PC-3 (cell line): ENCODE results near the gene DIAPH1. TPM values are rescaled to one million over a fixed set of nuclear protein-coding genes. Genes with fewer than 3 reads are reported as not detected.
A peak's percentile ranks its signal among the peaks of the same experiment; 100 is the strongest.

ENCODE experiments used
- ATAC-seq: fragments of 200-7000 bp; cut with Tn5 transposase; 2 replicates; pipeline ENCODE4 v1.9.1; 2020; ENCODE audit warnings: mild to moderate bottlenecking, moderate library complexity
- BruUV-seq: library from RNA; stranded (reverse); fragments of 400-500 nt; replicated peaks from 2 replicates; lab custom pipeline; 2021; lab: Mats Ljungman, UMichigan
- CTCF ChIA-PET: fragments of 300-600 bp; sonication (Branson Sonifier 250); formaldehyde crosslinking; loops from one replicate; lab custom pipeline; 2022; ENCODE audit warnings: antibody characterized with exemption; lab: Charles Lee
- POLR2A ChIA-PET: fragments of 300-600 bp; sonication (Branson Sonifier 250); formaldehyde crosslinking; loops from one replicate; lab custom pipeline; 2022; ENCODE audit warnings: antibody characterized with exemption; ENCODE audit not compliant: unreplicated experiment; lab: Charles Lee
- DNase-seq: peaks from one replicate; pipeline ENCODE4 v3.0.0-alpha.2; 2015
- H2AFZ ChIP-seq: fragments of 300-600 bp; sonication (generic); 2 replicates; pipeline ENCODE4 v1.6.0; 2016; ENCODE audit warnings: antibody characterized with exemption, low read length
- H3F3A ChIP-seq: fragments of 300-600 bp; sonication (generic); one replicate; pipeline ENCODE4 v1.6.0; 2017; ENCODE audit warnings: antibody characterized with exemption, low read length, control low read depth, mild to moderate bottlenecking; ENCODE audit not compliant: unreplicated experiment
- H3K27ac ChIP-seq: fragments of 300-600 bp; sonication (generic); 2 replicates; pipeline ENCODE4 v1.5.1; 2016; ENCODE audit warnings: mild to moderate bottlenecking, low read length
- H3K27me3 ChIP-seq: fragments of 300-600 bp; sonication (generic); 2 replicates; pipeline ENCODE4 v1.6.1; 2016; ENCODE audit warnings: low read length, mixed read lengths
- H3K36me3 ChIP-seq: fragments of 300-600 bp; sonication (generic); 2 replicates; pipeline ENCODE4 v1.6.1; 2016; ENCODE audit warnings: low read depth, mixed run types, low read length, mixed read lengths
- H3K4me1 ChIP-seq: fragments of 300-600 bp; sonication (generic); 2 replicates; pipeline ENCODE4 v1.5.1; 2016; ENCODE audit warnings: low read length; ENCODE audit not compliant: insufficient read depth
- H3K4me2 ChIP-seq: fragments of 300-600 bp; sonication (generic); 2 replicates; pipeline ENCODE4 v1.6.0; 2016; ENCODE audit warnings: low read length
- H3K4me3 ChIP-seq: fragments of 300-600 bp; sonication (generic); 2 replicates; pipeline ENCODE4 v1.5.1; 2016; ENCODE audit warnings: mild to moderate bottlenecking, low read length, mixed read lengths
- H3K79me2 ChIP-seq: fragments of 300-600 bp; sonication (generic); 2 replicates; pipeline ENCODE4 v1.6.1; 2017; ENCODE audit warnings: low read length, mixed read lengths
- H3K9ac ChIP-seq: fragments of 300-600 bp; sonication (generic); 2 replicates; pipeline ENCODE4 v1.6.0; 2016; ENCODE audit warnings: mild to moderate bottlenecking, low read length
- H3K9me2 ChIP-seq: fragments of 300-600 bp; sonication (generic); replicated peaks from 2 replicates; pipeline ENCODE4 v1.6.1; 2016; ENCODE audit warnings: mixed run types, low read length, mixed read lengths
- H3K9me3 ChIP-seq: fragments of 300-600 bp; sonication (generic); 2 replicates; pipeline ENCODE4 v1.6.1; 2016; ENCODE audit warnings: low read length, mixed read lengths
- H4K20me1 ChIP-seq: fragments of 300-600 bp; sonication (generic); 2 replicates; pipeline ENCODE4 v1.6.1; 2016; ENCODE audit warnings: low read length, mixed read lengths
- CTCF ChIP-seq: fragments of 300-600 bp; sonication (generic); conservative IDR thresholded peaks from 2 replicates; pipeline ENCODE4 v1.5.1; 2017; ENCODE audit warnings: antibody characterized with exemption, low read depth, mild to moderate bottlenecking, low read length
- EZH2 ChIP-seq: fragments of 300-600 bp; sonication (generic); IDR thresholded peaks from one replicate; pipeline ENCODE4 v1.6.1; 2017; ENCODE audit warnings: antibody characterized with exemption, mild to moderate bottlenecking, low read length; ENCODE audit not compliant: unreplicated experiment
- EZH2phosphoT487 ChIP-seq: fragments of 300-600 bp; sonication (generic); IDR thresholded peaks from 2 replicates; pipeline ENCODE4 v1.6.1; 2018; ENCODE audit warnings: mild to moderate bottlenecking, antibody characterized with exemption, low read length, borderline replicate concordance
- intact Hi-C: fragments of 100-400 bp; cut with micrococcal nuclease; formaldehyde crosslinking; loops from 2 replicates; pipeline ENCODE4 v1.9.0; 2023
- total RNA-seq: library from RNA; depleted of rRNA; stranded (reverse); fragments of >200 nt; gene quantifications from 2 replicates; pipeline ENCODE4 v1.2.3, GENCODE V29; 2014

DIAPH1 gene
- total RNA-seq, 1 experiment from 2014 or later: 51.9 TPM

GRCh38 chr5:141528291-141528984 lies 90.4 kb downstream of the DIAPH1 start:
- H3K4me2 ChIP-seq: no peak overlapping the region
- ChIA-PET POLR2A (no interaction called here), CTCF (no interaction called here)
- DNase-seq: no peak
- peaks cover 4% of the 10 kb centered on the region for H3F3A ChIP-seq
- intact Hi-C loops: no loop called here
- no peaks in the 10 kb centered on the region for H4K20me1 ChIP-seq
- ATAC-seq: no peak
- BruUV-seq: TSS peak; percentile 42
- H3K9ac ChIP-seq: no peak overlapping the region
- peaks cover 7% of the 10 kb centered on the region; the same call in 1 of the 2 replicates for H3K4me1 ChIP-seq
- H2AFZ ChIP-seq: no peak overlapping the region
- no peaks in the 10 kb centered on the region for H3K27me3 ChIP-seq
- H3K27ac ChIP-seq: no peak overlapping the region
- H3K79me2 ChIP-seq: 0 out of 2 replicates have a peak, but pooled peaks cover 6% of the 10 kb centered on the region
- no peak for TF ChIP-seq EZH2
- TF ChIP-seq CTCF: no peak
- TF ChIP-seq EZH2phosphoT487: no peak
- peaks cover 49% of the 10 kb centered on the region for H3K36me3 ChIP-seq
- H3K9me3 ChIP-seq: no peaks in the 10 kb centered on the region
- H3K4me3 ChIP-seq: no peak overlapping the region
- H3K9me2 ChIP-seq: no peaks in the 10 kb centered on the region

- Histone ChIP-seq H3K4me2 (no peak overlapping the region), H3K36me3 (peaks cover 54% of the 10 kb centered on the region), H3K79me2 (0 out of 2 replicates have a peak, but pooled peaks cover 6% of the 10 kb centered on the region), H2AFZ (no peak overlapping the region), H3K4me1 (peaks cover 18% of the 10 kb centered on the region), H3K9me3 (no peaks in the 10 kb centered on the region), H3F3A (peaks cover 4% of the 10 kb centered on the region), H3K9me2 (no peaks in the 10 kb centered on the region), H3K27me3 (no peaks in the 10 kb centered on the region), H3K27ac (no peak overlapping the region), H4K20me1 (no peaks in the 10 kb centered on the region), H3K4me3 (no peak overlapping the region), H3K9ac (no peak overlapping the region)
- ChIA-PET POLR2A (no interaction called here), CTCF (no interaction called here)
- no TSS peak for BruUV-seq
- DNase-seq: no peak
- TF ChIP-seq CTCF (no peak), EZH2phosphoT487 (no peak), EZH2 (no peak)
- ATAC-seq: no peak
- intact Hi-C loops: no loop called here
These were observed 91.4 kb downstream of the DIAPH1 start for GRCh38 chr5:141527426-141527825.

GRCh38 chr5:141525653-141526052 lies 93.1 kb downstream of the DIAPH1 start:
- 0 out of 2 replicates have a peak, but pooled peaks cover 6% of the 10 kb centered on the region for H3K79me2 ChIP-seq
- no peak overlapping the region for H2AFZ ChIP-seq
- ChIA-PET CTCF (interaction anchor here (1.0 kb wide), 1 partner anchor 38 kb away, joined by 3 read pairs; no protein-coding TSS in a partner anchor), POLR2A (no interaction called here)
- DNase-seq: no peak
- ATAC-seq: no peak
- no peak overlapping the region for H3K4me2 ChIP-seq
- no peak overlapping the region for H3K9ac ChIP-seq
- H3K4me3 ChIP-seq: no peak overlapping the region
- no peaks in the 10 kb centered on the region for H3K9me3 ChIP-seq
- peaks cover 33% of the 10 kb centered on the region for H3K4me1 ChIP-seq
- H3K27me3 ChIP-seq: no peaks in the 10 kb centered on the region
- no peaks in the 10 kb centered on the region for H3K9me2 ChIP-seq
- no peak for TF ChIP-seq EZH2phosphoT487
- TF ChIP-seq EZH2: no peak
- TF ChIP-seq CTCF: no peak
- no peak overlapping the region for H3K27ac ChIP-seq
- peaks cover 15% of the 10 kb centered on the region for H3F3A ChIP-seq
- peaks cover 51% of the 10 kb centered on the region for H3K36me3 ChIP-seq
- no TSS peak for BruUV-seq
- no peaks in the 10 kb centered on the region for H4K20me1 ChIP-seq
- intact Hi-C loops: no loop called here
